Peyer's patch (tissue), 4 donors: Measurements from ENCODE around the gene CASKIN1. TPM values are rescaled to one million over a fixed set of nuclear protein-coding genes. Genes with fewer than 3 reads are reported as not detected.

Experiments
- DNase-seq, 3 donors: peaks; one replicate each; pipeline ENCODE4 v3.0.0-alpha.2; 2017 to 2019
- H3K27ac ChIP-seq, 4 donors: fragments of 200-600 bp; sonication (generic); one replicate each; pipeline ENCODE4 v1.5.1; 2016 to 2019
- H3K27me3 ChIP-seq, 2 donors: fragments of 200-600 bp; sonication (generic); one replicate each; pipeline ENCODE4 v1.5.1; 2019
- H3K36me3 ChIP-seq, 3 donors: fragments of 200-600 bp; sonication (generic); one replicate each; pipeline ENCODE4 v1.5.1; 2016 to 2019
- H3K4me1 ChIP-seq, 4 donors: fragments of 200-600 bp; sonication (generic); one replicate each; pipeline ENCODE4 v1.5.1; 2016 to 2019
- H3K4me3 ChIP-seq, 4 donors: fragments of 200-600 bp; sonication (generic); 1 replicate in 3 of 4; 2 replicates in 1 of 4; pipeline ENCODE4 v1.5.1; 2016 to 2019; ENCODE audit warnings: mild to moderate bottlenecking in 1 of 4
- H3K9me3 ChIP-seq, 4 donors: fragments of 200-600 bp; sonication (generic); one replicate each; pipeline ENCODE4 v1.5.1; 2016 to 2019; ENCODE audit warnings: mild to moderate bottlenecking in 1 of 4
- CTCF ChIP-seq, 6 experiments: fragments of 450-650 bp in 4 of 6; fragments of 200-600 bp in 2 of 6; sonication (generic) in 1 of 6; IDR thresholded peaks; one replicate each; pipeline ENCODE4 v1.5.1; 2017 to 2019; ENCODE audit warnings: antibody characterized with exemption in 6 of 6, mild to moderate bottlenecking in 3 of 6, moderate library complexity in 1 of 6
- POLR2A ChIP-seq, 2 donors: fragments of 450-650 bp; IDR thresholded peaks; one replicate each; pipeline ENCODE4 v1.5.1; 2017; ENCODE audit warnings: antibody characterized with exemption in 2 of 2, mild to moderate bottlenecking in 2 of 2, moderate library complexity in 2 of 2
- total RNA-seq, 4 donors: library from RNA; depleted of rRNA; stranded (reverse); fragments of >200 nt; gene quantifications; one replicate each; pipeline ENCODE4 v1.1.0, GENCODE V29; 2016

Gene CASKIN1
- total RNA-seq, 4 donors from 2014 or later, result not detected

- Histone ChIP-seq H3K4me1 (no peaks in the 10 kb centered on the region), H3K36me3 (peaks cover 0 to 60% (median 0%) of the 10 kb centered on the region in 3 donors), H3K9me3 (no peaks in the 10 kb centered on the region), H3K27me3 (no peaks in the 10 kb centered on the region), H3K4me3 (no peak overlapping the region), H3K27ac (no peak overlapping the region)
- TF ChIP-seq POLR2A (IDR thresholded peaks at IDR 0.05) (no peak), CTCF (IDR thresholded peaks at IDR 0.05) (no peak)
- DNase-seq, result no peak
Observed at GRCh38 chr16:2177561-2177960, 18.8 kb downstream of the CASKIN1 start.

- no peak overlapping the region for H3K4me3 ChIP-seq
- no peaks in the 10 kb centered on the region for H3K9me3 ChIP-seq
- no peaks in the 10 kb centered on the region for H3K27me3 ChIP-seq
- DNase-seq, result no peak
- H3K27ac ChIP-seq, result no peak overlapping the region
- H3K36me3 ChIP-seq, result peaks cover 0 to 64% (median 0%) of the 10 kb centered on the region in 3 donors
- TF ChIP-seq CTCF (IDR thresholded peaks at IDR 0.05), result no peak
- no peak for TF ChIP-seq POLR2A (IDR thresholded peaks at IDR 0.05)
- H3K4me1 ChIP-seq, result peaks cover 0 to 3% (median 0%) of the 10 kb centered on the region in 4 donors
Observed at GRCh38 chr16:2177101-2177500, 19.3 kb downstream of the CASKIN1 start.

GRCh38 chr16:2176047-2176446, 20.4 kb downstream of the CASKIN1 start:
- Histone ChIP-seq H3K27ac (no peak overlapping the region), H3K4me1 (peaks cover 0 to 13% (median 0%) of the 10 kb centered on the region in 4 donors), H3K27me3 (no peaks in the 10 kb centered on the region), H3K36me3 (peaks cover 0 to 75% (median 0%) of the 10 kb centered on the region in 3 donors), H3K9me3 (no peaks in the 10 kb centered on the region), H3K4me3 (no peak overlapping the region)
- no peak for DNase-seq
- TF ChIP-seq CTCF (IDR thresholded peaks at IDR 0.05), result no peak
- no peak for TF ChIP-seq POLR2A (IDR thresholded peaks at IDR 0.05)

GRCh38 chr16:2175454-2175853, 21.0 kb downstream of the CASKIN1 start:
- Histone ChIP-seq H3K36me3 (peaks cover 0 to 80% (median 0%) of the 10 kb centered on the region in 3 donors), H3K27ac (no peak overlapping the region), H3K4me1 (peaks cover 0 to 17% (median 0%) of the 10 kb centered on the region in 4 donors), H3K27me3 (no peaks in the 10 kb centered on the region), H3K4me3 (no peak overlapping the region), H3K9me3 (no peaks in the 10 kb centered on the region)
- no peak for DNase-seq
- TF ChIP-seq POLR2A (IDR thresholded peaks at IDR 0.05) (no peak), CTCF (IDR thresholded peaks at IDR 0.05) (no peak)

- no peak overlapping the region for H3K4me3 ChIP-seq
- no peaks in the 10 kb centered on the region for H3K27me3 ChIP-seq
- TF ChIP-seq POLR2A (IDR thresholded peaks at IDR 0.05), result no peak
- H3K4me1 ChIP-seq, result peaks cover 0 to 17% (median 0%) of the 10 kb centered on the region in 4 donors
- no peak for DNase-seq
- H3K27ac ChIP-seq, result no peak overlapping the region
- no peaks in the 10 kb centered on the region for H3K9me3 ChIP-seq
- H3K36me3 ChIP-seq, result peaks cover 0 to 84% (median 0%) of the 10 kb centered on the region in 3 donors
Observed at GRCh38 chr16:2174396-2175131, 21.8 kb downstream of the CASKIN1 start.

- Histone ChIP-seq H3K27ac (no peak overlapping the region), H3K27me3 (no peaks in the 10 kb centered on the region), H3K4me3 (no peak overlapping the region), H3K36me3 (peaks cover 0 to 86% (median 0%) of the 10 kb centered on the region in 3 donors), H3K4me1 (peaks cover 0 to 17% (median 0%) of the 10 kb centered on the region in 4 donors), H3K9me3 (no peaks in the 10 kb centered on the region)
- DNase-seq, result no peak
- no peak for TF ChIP-seq POLR2A (IDR thresholded peaks at IDR 0.05)
- TF ChIP-seq CTCF (IDR thresholded peaks at IDR 0.05), result no peak
Observed at GRCh38 chr16:2173916-2174315, 22.5 kb downstream of the CASKIN1 start.
